ENCODE results near the gene PPP2CA.
A peak's percentile ranks its signal among the peaks of the same experiment; 100 is the strongest.

- TF ChIP-seq POLR2A (IDR thresholded peaks at IDR 0.05; ENCODE audit: low read length) (peak; percentile 58), GATA1 (IDR thresholded peaks at IDR 0.05; ENCODE audit: low read depth, low read length) (no peak)
These were observed 744 bp upstream of the PPP2CA start for GRCh38 chr5:134226441-134227192.
